NCI-H2029 (cell line): Measurements from ENCODE around the gene ERFE.
A peak's percentile ranks its signal among the peaks of the same experiment; 100 is the strongest.

Experiments used
- DNase-seq: peaks from one replicate; lab custom pipeline; 2025; lab: John Stamatoyannopoulos, UW

Gene ERFE

DNA sequence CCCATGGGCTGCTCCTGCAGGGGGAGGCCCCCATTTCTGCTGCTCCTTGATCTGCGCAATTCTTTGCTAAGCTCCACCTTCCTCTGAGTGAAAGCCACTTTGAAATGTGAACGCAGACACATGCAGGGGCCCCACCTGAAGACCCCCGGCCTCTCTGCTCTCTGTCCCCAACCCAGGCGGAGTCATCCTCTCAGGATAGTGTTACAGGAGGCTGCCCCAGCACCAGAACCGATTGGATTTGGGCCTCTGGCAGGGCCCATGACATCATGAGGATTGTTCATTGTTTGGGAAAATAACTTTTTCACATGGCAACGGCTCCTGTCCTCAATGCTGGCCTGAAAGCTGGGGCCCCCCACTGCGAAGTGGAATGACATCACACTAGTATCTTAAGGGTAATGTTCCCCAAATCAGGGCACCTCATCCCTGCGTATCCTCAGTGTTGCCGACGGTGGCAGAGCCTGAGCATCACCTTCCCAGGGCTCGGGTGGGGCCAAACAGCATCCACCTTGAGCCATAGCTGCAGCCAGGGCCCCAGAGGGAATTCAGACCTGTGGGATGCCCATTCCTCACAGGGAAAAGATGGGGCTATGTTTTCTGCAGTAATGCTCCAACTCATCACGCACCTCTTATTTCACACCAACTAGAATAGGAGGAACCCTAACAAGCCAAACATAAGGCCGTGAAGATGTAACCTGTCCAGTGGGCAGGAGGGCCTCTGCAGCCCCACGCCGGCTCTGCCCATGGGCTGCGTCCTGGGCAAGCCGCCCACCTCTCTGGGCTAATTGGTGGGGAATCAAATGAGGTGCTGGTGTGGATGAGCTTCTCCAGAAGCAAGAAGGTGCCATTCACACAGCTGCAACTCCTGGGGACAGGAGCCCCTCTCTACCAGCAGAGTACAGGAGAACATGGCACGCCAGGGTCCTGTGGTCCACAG, 2.7 kb upstream of the ERFE start:
- no peak for DNase-seq

DNA sequence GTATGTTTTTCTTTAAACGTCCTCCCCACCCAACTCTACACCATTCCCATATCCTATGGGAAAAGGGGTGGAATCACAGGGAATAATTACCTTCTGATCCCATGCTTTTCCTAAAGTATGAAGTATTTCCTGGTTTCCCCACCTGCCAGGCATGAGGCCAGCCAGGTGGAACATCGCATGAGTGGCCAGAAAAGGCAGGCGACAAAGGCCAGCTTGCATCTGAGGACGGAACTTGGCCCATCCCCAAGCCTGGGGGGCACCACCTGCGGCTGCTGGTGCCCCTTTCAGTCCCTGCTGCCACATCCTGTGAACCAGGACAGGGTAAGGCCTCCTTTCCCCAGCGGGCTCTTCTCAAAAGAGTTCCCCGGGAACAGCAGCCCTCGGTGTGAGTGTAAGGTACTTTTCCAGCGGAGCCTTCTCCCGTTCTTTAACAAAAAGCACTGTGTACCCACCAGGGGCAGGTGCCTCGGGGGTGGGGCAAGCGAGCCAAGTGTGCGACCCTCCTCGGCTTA, 1.2 kb upstream of the ERFE start:
- peak; percentile 89 for DNase-seq

DNA sequence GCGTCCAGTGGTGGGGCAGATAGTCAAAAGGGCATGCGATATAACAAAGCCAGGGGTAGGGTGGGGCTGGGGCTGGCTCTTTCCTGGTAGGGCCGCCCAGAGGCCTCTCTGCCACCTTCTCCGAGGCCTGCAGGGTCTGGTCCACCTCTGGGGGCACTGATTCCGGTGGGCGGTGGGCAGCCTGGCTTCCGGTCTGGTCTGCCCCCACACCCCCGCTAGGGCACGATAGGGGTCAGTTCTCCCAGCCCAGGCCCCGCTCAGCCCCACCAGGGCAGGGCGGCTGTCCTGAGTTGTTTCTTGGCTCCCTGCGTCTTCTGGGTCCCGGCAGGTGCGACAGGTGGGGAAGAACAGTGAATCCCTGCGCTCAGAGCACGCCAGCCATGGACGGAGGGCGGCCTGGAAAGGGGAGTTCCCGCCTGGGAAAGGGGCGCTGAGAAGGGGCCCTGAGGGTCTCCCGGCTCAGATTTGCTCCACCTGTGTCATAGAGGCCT, 707 bp upstream of the ERFE start:
- no peak for DNase-seq

DNA sequence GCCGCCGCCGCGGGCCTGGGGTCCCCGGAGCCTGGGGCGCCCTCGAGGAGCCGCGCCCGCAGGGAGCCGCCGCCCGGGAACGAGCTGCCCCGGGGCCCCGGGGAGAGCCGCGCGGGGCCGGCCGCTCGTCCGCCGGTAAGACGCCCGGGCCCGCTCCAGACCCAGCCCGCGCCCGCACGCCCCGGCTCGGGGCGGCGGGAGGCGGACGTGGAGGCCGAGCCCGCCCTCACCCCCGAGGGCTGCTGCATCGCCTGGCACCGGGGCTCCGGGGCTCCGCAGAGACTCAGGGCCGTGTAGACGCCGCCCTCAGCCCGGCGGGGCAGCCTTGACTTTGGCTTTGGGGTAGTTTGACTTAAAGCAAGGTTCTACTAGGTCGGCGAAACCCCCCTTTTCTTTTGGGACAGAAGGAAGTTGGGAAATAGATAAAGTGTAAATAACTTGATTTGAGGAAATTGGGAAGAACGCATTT, 335 bp downstream of the ERFE start:
- no peak for DNase-seq

DNA sequence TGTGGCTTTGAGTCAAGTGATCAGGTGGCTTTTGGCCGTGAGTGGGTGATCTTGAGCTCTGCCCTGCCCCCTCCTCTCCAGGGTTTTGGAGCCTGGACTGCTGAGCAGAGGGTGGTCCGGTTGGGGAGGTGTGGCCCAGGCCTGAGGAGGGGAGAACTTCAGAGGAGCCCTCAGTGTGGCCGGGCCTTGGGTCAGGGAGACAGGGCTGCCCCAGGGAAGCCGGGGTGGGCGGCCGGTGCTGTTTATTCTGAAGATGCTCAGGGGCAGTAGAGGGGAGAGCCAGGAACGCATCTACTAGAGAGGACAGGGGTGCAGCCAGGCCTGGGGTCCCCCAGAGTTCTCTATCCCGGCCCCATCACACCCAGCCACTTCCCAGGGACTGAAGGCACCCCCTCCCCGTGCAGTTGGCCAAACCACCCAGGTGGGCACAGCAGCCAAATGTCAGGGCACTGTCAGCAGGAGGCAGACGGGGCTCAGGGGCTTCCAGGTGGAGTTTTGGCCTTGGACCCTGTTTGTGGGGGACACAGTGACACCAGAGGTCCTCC, 963 bp downstream of the ERFE start:
- no peak for DNase-seq

DNA sequence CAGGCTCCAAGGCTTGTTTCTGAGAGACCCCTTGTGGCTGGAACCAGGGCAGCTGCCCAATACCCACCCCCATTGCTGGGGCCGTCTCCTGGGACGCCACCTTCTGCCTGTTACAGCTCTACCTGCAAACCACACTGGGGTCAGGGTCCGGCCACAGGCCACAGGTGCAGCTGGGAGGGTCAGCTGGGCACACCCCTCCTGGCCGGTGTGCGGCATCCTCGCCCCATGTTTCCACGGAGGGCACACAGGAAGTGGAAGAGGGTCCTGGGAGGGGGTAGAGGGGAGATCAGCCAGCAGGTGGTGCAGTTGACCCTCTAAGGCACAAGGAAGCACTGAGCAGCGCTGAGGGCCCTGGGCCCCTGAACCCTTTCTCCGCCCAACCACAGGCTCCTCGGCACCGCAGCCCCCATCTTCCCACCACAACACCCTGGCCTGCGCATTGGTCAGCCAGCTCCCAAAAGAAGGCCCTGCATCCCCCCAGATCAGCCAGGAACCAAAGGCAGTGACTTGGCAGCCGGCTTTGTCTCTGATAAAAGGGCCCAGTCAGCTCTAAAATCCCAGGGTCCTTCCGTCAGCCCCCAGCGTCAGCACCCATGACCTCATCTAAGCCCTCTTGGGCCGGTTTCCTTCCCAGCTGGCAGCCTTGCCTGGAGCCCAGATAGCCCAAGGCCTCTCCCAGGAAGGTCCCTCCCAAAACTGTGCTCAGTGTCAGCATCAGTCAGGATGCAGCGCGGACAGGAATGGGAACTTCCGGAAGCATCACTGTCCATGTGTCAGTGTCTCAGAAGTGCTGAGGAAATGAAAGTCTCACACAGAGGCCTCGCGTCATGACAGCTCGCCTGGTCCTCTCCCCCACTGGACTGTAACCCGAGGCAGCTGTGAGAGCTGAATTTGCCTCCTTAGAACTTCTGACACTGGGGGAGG, 1.7 kb downstream of the ERFE start:
- DNase-seq, result no peak

DNA sequence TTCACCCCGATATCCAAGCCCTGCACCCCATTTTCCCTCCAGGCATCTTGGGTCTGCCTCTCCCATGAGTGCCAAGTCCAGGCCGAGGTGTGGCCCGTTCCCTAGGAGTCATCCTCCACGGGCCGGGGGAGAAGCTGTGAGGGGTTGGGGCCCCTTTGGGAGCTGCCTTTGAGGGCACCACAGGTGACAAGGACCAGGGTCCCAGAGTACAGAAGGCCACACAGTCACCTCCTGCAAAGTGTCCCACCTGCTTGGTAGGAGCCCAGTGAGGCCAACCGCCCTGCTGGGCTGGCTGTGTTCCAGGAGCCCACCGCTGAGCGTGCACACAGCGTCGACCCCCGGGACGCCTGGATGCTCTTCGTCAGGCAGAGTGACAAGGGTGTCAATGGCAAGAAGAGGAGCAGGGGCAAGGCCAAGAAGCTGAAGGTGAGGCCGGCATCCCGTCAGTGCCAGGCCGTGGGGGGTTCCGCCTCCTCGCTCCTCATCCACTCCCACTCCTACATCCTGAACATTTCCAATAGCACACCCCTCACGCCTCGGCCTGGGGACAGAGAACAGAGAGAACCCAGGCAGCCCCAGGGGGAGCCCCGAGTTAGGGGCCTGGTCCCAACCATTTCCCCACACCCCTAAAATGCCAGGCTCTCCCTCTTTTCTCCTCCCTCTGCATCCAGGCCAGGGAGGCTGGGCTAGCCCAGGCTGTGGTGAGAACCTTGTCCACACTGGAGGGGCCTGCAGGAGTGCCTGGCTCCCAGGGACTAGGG, 2.7 kb downstream of the ERFE start:
- DNase-seq, result no peak

DNA sequence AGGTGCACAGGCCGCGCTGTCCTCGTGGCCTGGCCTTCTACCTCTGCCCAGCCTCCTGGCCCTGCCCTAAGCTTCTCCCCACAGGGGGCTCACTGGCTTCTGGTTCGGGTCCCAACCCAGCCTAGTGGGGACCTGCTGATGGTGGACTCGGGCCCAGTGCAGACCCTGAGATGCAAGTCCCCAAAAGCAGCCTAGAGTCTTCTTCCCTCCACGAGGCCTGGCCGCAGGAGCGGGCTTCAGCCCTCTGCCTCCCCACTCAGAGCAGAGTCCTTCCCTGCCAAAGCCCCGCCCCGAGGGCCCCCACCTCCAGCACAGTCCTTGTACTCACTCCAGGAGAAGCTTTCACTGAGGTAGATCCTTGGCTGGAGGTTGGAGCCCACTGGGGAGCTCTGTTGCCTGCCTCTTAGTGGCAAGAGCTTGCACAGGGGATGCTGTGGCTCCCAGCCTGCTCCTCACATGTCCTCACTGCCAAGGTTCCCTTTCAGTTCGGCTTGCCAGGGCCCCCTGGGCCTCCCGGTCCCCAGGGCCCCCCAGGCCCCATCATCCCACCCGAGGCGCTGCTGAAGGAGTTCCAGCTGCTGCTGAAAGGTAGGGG, 3.6 kb downstream of the ERFE start:
- DNase-seq, result no peak

DNA sequence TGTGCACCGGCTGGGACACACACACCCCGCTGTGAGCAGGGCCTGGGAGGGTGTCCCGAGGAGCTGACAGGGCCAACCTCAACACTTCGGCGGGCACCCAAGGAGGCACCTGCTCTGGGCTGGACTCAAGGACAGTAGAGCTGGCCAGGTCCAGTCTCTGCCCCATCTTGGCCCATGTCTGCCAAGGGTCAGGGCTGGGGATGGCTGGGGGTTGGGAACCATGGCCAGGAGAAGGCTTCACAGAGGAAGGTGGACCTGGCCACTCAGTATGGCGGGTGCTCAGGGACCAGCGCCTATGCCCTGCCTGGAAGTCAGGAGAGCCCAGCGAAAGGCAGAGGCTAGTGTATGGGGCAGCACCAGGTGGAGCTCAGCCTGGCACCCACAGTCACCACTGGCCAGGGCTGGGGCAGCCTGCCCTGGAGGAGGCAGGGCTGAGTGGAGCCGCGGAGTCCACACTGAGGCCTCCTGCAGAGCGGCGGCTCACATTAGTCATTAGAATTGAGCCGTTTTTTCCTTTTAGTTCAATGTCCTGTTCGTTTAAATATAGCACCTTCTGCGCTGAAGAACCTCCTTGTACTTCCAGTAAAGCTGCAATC, 4.2 kb downstream of the ERFE start:
- no peak for DNase-seq

DNA sequence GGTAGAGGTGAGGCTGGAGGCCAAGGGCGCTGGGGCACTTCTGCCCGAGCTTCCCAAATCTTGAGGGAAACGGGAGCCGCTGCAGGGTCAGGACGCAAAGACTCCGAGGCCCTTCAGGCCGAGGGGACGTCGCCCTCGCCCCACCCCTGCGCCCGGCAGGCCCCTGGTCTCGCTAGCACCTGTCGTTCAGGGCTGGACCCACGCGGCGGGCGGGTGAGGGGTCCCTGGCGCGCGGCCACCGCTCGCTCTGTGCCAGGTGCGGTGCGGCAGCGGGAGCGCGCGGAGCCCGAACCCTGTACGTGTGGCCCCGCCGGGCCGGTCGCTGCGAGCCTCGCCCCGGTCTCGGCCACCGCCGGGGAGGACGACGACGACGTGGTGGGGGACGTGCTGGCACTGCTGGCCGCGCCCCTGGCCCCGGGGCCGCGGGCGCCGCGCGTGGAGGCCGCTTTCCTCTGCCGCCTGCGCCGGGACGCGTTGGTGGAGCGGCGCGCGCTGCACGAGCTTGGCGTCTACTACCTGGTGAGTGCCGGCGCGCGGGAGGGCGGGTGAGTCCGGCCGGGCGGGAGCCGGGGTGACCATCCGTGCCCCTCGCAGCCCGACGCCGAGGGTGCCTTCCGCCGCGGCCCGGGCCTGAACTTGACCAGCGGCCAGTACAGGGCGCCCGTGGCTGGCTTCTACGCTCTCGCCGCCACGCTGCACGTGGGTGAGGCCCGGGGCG, 4.9 kb downstream of the ERFE start:
- DNase-seq, result no peak

DNA sequence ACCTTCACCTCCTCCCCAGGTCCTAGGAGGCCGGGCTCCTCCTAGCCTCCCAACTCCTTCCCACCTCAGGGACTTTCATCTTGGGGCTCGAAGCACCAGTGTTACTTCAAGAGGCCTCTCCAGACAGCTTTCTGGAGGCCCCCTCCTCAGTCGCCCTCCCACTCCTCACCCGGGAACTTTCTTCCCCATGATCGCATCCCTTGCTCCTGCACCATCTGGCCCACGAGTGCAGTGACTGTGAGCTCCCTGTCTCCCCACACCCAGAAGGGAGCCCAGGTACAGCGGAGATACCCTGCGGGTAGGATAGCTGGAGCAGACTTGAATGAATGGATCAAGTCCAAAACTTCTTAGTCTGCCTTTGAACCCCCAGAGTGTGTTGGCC, 6.1 kb downstream of the ERFE start:
- no peak for DNase-seq

DNA sequence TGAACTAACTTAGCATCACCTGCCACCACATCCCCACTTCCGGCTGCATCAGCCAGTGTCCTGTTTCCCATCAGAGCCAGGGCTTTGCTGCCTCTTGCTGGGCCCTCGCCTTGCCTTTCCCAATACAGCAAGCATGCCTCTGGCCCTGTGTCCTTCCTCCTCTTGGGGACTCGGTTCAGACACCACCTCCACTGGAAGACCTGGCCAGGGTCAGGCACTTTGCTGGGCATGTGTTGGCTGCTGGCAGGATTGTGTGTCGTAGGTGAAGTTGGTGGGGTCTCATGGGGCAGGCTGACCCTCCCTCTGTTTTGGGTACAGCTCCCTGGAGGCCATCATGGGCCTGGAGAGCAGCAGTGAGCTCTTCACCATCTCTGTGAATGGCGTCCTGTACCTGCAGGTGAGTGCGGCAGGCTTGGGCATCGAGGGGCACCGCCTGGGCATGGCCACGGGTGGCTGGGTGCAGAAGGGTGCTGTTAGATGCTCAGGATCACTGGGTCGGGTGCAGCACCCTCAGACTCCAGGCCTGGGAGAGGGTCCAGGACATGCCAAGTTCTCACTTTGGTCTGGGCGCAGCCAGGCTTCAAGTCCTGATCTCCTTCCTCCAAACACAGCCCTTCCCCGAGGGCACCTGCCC, 6.6 kb downstream of the ERFE start:
- no peak for DNase-seq

DNA sequence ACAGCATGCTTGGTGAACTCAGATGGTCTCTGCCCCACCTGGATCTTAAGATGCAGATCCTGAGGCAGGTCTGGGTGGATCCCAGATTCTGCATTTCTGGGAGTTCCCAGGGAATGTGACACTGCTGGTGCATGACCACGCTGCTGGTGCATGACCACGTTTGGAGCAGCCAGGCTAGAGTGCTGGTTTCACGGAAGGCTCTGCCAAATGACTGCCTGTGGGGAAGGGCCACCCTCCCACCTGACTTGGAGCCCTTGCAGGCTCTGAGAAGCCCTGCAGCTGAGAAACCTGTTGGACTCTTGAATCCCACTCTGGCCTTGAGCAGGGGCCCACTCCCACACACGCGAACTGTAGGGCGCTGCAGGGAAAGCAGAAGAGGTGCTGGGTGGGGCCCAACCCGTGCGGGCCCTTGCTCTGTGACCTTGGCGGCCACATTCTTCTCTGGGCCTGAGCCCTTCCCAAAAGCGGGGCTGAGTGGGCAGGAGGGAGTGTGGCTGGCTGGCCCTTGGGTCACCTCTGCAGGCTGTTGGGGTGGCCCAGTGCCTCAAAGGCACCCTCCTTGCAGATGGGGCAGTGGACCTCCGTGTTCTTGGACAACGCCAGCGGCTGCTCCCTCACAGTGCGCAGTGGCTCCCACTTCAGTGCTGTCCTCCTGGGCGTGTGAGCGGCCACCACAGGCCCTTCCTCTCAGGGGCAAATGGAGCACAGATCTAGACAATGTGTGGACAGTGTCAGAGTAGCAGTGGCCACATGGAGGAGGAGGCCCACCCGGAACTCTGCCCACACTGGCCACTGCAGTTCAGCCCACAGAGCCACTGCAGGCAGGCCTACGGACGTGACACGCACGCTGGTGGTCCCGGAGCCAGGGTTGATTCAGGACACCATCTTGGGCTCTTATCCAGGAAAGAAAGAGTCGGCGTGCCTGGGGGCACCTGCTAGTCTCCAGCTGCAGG, 7.9 kb downstream of the ERFE start:
- no peak for DNase-seq

DNA sequence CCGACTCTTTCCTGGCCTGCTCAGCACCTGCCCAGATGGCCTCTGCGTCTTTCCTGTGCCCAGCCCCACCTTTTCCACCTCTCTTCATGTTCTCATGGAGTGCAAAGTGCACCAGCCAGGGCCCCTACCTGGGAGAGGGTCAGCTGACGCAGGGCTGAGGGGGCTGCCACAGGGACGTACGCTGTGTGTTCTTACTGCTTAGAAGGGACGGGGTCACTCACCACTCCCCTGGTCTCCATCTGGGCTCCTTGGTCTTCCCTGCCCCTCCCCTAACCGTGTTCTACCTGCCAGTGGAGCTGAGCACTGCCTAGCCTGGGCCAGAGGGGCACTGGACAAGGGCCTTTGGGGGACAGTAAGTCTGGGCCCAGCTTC, 8.6 kb downstream of the ERFE start:
- DNase-seq, result no peak

DNA sequence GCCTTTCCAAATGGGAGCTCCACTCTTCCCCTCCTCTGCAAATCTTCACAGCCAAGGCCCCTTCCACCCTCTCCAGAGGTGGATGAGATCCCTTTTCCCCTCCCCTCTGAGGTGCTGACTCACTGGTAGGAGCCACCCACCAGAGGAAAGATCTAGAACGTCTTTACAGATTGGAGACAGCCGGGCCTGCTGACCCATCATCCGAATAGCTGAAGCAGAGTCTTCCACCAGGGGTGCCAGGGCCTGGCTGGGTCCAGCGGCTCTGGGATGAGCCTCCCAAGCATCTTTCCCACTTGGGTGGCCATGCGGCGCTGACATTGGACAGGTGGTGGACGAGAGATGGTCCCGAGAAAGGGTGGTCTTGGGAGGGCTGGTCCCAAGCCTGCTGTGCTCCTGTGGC, 9.0 kb downstream of the ERFE start:
- no peak for DNase-seq

DNA sequence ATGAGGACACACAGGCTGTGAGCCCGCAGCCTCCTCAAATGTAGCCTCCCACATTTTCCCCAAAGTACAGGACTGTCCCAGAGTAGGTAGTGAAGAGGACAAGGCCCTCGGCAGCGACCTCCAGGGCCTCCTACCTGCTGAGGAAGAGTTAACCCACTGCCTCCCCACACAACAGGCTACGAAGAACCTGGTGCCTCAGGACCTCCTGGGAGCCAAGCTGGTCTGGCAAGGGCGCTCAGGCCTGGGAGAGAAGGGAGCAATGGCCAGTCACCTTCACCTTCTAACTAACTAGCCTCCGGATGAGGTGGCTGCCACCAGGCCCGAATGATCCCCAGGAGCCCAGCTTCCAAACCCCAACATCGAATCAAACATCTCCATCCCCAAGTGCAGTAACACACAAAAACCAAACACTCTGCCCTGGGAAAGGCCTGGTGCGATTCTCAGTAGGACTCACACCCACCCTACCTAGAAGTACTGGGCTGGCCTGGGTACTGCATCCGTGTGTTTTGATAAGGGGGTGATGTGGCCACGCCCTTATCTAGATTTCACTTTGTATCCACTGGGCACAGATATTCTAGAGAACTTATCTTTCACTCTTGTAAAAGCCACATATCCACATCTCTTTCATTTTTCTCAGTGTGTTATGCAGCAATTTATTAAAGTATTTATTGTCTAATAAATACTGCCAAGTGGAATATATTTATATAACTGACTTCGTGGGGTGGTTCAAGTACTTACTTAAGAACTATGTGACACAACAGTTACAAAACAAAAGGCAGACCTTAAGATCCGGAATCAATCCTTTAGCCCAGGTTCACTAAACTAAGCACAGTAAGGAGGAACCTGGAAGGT, 9.7 kb downstream of the ERFE start:
- DNase-seq, result no peak

DNA sequence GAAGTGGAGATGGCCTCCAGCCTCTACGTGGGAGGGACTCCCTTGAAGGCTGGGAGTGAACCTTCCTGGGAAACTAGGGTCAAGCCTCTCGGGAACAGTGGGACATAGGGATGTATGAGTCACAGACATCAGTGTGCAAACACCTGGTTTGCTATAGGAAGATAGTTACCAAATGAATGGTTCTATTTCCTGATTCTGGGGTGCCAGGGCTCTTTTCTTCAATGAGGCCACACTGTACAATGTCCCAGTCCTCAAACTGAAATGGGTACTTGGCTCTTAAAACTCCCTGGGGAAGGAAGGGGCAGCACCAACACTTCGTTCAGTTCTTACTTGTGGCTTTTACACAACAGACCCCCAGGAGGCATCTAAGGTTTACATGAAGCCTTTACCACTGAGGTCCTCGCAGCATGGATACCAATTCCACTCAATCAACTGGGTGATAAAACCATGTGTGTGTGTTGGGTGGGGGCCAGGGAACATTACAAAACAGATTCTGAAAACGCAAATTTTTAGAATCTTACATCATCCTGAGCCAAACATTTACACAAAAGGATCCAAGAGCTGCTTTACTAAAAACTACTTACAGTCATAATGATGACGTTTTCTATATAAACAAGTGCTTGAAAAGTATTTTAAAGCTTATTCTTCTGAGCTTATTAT, 10.4 kb downstream of the ERFE start:
- DNase-seq, result no peak
